Stimulated activated naive CD8-positive, alpha-beta T cell treated with anti-CD3 and anti-CD28 coated beads, Interleukin-15, Interleukin-2, amounts not matched to agents 100 U/mL and 50 U/mL, for 24 hours (primary cell): ENCODE data around the gene OAS2.

Experiments
- ATAC-seq: fragments of 150-1000 bp; cut with Tn5 transposase; one replicate; pipeline ENCODE4 v1.10.0; 2021
- DNase-seq: peaks from one replicate; pipeline ENCODE4 v3.0.0; 2021

OAS2 gene, protein sequence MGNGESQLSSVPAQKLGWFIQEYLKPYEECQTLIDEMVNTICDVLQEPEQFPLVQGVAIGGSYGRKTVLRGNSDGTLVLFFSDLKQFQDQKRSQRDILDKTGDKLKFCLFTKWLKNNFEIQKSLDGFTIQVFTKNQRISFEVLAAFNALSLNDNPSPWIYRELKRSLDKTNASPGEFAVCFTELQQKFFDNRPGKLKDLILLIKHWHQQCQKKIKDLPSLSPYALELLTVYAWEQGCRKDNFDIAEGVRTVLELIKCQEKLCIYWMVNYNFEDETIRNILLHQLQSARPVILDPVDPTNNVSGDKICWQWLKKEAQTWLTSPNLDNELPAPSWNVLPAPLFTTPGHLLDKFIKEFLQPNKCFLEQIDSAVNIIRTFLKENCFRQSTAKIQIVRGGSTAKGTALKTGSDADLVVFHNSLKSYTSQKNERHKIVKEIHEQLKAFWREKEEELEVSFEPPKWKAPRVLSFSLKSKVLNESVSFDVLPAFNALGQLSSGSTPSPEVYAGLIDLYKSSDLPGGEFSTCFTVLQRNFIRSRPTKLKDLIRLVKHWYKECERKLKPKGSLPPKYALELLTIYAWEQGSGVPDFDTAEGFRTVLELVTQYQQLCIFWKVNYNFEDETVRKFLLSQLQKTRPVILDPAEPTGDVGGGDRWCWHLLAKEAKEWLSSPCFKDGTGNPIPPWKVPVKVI

DNA sequence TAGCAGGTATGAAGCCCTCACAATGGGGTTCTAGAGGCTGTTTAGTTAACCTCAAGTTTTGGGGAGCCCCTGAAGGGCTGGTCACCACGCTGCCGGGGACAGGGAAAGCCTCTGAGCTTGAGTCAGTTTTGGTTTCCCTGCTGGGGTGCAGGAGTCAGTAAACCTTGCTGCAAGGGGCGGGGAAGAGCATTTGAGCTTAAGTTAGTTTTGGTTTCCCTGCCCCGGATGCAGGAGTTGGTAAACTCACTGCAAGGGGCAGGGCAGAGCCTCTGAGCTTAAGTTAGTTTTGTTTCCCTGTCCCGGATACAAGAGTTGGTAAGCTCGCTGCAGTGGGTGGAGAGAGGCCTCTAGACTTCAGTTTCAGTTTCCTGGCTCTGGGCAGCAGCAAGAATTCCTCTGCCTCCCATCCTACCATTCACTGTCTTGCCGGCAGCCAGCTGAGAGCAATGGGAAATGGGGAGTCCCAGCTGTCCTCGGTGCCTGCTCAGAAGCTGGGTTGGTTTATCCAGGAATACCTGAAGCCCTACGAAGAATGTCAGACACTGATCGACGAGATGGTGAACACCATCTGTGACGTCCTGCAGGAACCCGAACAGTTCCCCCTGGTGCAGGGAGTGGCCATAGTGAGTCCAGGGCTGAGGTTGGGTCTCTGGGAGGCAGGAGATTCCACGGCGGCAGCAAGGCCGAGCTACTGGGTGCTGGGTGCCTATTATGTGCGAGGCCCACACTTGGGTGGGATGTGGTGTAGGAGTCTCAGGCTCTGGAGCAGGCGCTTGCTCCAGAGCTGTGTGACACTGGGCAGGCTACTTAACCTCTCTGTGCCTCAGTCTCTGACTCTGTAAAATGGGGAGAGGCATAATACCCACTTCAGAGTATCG, at the start of gene OAS2:
OAS2 (plus strand) TSS at position 357 of the 878 bp plus-strand sequence; CDS start at position 447, 90 bp downstream.
- ATAC-seq (peak; percentile 96), DNase-seq (peak; percentile 77)

DNA sequence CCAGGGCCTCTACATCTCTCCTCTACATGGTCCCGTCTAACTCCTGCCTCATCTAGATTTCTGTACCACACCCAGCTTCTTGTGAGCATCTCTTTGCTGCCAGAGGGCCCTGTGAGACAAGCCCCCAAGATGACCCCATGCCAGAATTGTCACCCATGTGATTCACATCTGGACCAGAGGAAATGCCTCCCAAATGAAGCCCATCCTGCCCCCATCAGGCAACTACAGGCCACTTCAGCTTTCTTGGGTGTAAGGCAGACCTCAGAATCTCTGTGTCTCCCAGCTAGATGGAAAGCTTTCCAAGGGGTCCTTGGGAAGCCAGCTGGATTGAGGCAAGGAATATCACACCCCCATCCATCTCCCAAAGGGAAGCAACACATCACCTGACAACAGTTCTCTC, 49.3 kb upstream of the OAS2 start:
- ATAC-seq (no peak), DNase-seq (no peak)

DNA sequence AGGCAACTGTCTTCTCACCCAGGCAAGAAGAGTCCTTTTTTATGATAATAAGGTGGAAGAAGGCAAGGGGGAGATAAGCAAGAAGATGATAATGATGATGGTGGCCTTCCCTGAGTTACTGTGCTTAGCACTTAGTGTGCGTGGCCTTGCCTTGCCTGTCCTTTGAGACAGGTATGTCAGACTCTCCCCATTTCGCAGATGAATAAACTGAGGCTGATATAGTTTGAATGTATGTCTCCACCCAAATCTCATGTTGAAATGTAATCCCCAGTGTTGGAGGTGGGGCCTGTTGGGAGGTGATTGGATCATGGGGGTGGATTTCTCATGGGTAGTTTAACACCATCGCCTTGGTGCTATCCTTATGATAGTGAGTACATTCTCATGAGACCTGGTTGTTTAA, 48.6 kb upstream of the OAS2 start:
- no peak for ATAC-seq

DNA sequence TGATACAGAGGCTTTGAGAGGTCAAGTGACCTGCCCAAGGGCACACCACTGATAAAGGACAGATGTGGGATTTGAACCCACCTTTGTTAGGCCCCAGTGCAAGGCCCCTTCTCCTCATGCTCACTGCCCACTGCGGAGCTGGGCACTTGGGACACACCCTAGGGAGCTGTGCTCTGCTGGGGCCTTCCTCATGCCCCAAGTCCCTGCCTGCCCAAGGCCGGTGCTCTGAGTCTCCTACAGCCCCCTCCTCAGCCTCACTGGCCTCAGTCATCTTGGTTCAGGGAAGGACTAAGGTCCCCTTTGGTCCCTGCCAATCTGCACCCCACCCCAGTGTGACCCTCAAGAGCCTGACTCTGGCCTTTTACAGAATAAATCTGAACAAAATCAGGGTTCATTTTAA, 48.0 kb upstream of the OAS2 start:
- DNase-seq, result no peak
- no peak for ATAC-seq

More for the DNA sequence above, 48.6 kb upstream of the OAS2 start:
- no peak for DNase-seq

DNA sequence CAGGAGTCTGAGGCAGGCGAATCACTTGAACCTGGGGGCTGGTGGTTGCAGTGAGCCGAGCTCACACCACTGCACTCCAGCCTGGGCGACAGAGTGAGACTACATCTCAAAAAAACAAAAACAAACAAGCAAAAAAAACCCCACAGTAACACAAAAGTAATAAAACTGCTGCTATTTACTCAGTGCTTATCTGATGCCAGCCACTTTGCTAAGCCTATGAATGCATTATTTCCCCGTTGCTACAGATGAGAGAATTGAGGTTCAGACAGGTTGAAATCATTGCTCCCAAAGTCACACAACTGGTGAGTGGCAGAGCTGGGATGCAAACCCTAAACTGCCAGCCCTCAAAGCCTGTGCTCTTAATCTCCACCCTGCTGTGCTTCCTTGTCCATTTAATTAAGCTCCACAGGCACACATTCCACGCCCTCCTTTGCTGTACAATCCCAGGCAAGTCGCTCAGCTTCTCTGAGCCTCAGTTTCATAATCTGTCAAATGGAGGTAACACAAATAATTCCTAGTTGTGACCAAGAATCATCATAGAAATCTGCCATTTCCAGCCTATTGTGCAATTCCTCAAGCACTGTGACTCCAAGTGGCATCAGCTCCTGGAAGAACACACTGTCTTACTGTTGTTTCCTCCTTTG, 45.7 kb upstream of the OAS2 start:
- ATAC-seq, result no peak
- no peak for DNase-seq

DNA sequence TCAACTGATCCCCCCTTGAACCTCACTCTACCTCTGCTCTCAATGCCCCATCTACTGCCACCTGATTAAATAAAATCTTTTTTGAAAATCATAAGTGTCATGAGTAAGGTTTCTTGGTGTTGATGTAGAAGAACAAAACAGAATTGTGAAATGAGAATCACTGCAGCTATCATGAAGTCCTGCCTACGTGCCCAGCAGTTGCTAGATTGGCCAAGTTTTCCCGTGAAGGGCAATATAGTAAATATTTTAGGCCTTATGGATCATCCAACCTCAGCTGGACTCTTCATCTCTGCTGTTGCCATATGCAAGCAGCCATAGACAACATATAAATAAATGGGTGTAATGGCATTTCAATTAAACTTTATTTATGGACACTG, 45.2 kb upstream of the OAS2 start:
- ATAC-seq (no peak), DNase-seq (no peak)

DNA sequence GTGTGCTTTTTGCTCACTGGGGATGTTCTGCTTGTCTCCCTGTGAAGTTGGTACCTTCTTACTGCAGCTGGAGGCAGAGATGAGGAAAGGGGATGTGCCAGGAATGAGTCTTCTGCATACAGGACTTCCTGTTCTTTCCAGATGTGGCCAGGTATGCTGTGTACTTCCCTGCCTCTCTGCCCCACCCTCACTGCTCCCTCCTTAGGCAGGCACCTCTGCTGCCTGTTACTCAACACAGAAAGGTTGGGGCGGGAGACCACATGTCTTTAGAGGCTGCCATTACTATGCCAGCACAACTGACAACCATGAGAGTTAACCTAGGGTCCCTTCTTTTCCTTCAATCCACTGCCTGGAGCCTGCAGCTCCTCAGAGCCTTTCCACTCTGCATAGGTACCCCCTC, 42.1 kb upstream of the OAS2 start:
- DNase-seq (no peak), ATAC-seq (no peak)

DNA sequence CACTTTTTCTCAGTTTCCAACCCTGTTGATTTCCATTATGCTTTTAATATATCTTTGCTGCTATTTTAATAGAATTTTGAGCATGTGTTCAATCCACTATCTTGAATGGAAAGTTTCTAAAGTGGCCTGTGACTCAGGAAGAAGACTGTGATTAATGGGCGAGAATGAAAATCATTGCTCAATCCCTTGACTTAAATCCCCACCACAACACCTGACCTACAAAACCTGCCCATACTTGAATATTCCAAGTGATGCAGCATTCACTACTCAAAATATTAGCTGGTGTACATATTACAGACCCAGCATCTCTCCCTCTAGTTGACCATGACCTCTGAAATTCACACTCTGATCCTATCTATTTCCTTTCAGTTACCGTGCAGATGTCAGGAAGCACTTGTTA, 41.4 kb upstream of the OAS2 start:
- no peak for ATAC-seq
- DNase-seq, result no peak

DNA sequence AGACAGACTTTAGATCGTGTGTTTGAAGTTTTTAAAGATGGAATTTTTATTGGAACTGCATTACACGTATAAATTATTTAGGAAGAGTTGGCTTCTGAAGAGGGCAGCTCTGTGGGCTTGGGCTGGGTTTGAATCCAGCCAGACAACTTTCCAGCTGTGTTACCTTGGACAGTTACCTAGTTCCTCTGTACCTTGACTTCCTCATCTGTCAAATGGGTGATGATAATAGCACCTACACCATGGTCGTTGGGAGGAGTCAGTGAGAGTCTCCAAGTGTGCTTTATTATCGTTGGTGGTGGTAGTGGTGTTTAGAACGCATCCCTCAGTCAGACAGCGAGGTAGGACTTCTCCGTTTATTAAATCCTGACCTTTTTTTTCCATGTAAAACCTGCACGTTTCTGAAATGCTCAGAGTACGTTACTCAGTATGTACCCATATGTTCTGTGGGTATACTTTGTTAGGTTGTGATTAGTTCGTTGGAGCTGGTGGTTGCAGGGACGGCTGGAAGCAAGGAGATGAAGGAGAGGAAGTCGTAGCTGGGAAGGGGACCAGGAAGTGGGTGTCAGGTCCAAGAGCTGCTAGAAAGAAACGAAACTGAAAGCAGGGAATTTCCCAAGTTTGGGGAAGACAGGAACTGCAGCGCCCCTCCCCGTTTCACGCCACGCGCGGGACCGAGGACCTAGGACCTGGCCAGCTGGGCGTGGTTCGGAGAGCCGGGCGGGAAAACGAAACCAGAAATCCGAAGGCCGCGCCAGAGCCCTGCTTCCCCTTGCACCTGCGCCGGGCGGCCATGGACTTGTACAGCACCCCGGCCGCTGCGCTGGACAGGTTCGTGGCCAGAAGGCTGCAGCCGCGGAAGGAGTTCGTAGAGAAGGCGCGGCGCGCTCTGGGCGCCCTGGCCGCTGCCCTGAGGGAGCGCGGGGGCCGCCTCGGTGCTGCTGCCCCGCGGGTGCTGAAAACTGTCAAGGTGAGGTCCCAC, 40.3 kb upstream of the OAS2 start, which contains the start of gene OAS3:
OAS3 (plus strand) TSS at position 734 of the 979 bp plus-strand sequence; CDS start at position 791, 57 bp downstream.
- peak; percentile 71 for DNase-seq
- ATAC-seq, result peak; percentile 78

DNA sequence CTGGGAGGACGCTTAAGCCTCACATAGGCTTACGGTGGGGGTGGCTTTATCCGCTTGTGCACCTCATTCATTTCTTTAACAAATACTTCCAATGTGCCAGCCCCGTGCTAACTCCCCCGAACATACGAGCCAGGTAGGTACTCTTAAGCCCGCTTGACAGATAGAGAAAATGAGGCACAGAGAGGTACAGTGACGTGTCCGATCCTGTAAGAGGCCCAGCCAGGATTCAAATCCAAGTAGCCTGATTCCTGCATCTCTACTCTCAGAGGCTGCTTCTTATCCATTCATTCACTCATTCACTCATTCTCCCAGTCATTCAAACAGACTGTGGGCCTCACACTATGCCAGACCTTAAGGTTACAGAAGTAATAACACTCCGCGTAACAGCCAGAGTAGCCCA, 39.6 kb upstream of the OAS2 start:
- ATAC-seq, result no peak
- no peak for DNase-seq

DNA sequence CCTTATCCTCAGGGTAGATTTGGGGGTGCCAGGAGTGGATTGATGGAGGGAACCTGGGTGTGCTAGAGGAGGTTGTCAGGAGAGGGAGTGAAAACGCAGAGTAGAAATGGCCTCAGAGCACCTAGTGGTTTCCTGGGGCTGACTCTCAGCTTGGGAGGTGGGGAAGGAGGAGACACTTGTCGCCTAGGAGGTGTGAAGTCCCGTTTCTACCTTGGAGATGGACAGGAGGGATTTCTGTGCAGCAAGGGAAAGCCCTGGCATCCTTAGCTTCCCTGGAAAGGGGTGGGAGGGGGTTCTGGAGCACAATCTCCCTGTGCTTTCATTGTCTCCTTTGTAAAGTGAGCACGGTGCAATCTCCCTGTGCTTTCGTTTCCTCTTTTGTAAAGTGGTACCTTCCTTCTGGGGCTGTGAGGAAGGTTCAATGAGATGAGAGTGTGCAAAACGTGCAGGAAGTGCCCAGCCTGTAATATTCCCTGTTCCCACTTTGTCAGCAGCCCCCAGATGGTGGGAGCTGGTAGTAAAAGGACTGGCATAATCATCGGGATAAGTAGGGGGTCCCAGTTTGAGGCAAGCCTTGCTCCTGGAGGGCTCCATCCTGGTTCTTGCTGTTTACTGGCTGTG, 38.4 kb upstream of the OAS2 start:
- ATAC-seq (no peak), DNase-seq (peak; percentile 15)

DNA sequence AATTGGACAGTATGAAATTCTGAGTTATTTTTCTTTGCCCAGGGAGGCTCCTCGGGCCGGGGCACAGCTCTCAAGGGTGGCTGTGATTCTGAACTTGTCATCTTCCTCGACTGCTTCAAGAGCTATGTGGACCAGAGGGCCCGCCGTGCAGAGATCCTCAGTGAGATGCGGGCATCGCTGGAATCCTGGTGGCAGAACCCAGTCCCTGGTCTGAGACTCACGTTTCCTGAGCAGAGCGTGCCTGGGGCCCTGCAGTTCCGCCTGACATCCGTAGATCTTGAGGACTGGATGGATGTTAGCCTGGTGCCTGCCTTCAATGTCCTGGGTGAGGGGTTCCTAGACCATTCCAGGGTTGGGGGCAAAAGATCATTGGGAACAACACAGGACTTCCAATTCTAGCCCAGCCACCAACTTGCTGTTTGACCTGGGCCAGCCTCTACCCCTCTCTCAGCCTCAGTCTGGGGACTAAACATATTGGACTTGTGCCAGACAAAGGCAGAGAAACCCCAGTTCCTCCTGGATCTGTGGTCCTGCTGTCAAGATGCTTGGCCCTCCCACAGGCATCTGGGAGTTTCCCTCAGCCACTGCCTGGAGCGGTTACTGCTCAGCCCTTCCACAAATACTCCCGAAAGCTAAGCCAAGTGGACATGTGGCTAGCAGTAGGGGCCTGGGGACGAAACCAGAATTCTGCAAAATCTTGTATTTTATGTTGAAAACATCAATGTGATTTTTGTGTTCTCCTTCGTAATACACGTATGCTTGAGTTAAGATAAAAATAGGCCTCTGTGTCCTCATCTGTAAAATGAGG, 36.6 kb upstream of the OAS2 start:
- DNase-seq (no peak), ATAC-seq (no peak)

DNA sequence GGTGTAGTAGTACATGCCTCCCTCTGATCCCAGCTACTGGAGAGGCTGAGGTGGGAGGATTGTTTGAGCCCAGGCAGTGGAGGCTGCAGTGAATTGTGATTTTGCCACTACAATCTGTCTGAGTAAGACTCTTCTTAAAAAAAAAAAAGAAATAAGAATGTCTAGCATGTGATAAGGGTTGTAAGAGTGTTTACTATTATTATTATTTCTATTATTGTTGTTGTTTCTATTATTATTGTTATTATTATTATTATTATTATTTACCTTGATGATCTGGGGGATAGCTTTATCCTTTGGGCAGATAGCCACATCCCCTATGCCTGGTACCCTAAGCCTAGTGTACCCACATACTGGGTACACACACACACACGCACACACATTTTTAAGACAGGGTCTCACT, 35.7 kb upstream of the OAS2 start:
- no peak for ATAC-seq
- no peak for DNase-seq

DNA sequence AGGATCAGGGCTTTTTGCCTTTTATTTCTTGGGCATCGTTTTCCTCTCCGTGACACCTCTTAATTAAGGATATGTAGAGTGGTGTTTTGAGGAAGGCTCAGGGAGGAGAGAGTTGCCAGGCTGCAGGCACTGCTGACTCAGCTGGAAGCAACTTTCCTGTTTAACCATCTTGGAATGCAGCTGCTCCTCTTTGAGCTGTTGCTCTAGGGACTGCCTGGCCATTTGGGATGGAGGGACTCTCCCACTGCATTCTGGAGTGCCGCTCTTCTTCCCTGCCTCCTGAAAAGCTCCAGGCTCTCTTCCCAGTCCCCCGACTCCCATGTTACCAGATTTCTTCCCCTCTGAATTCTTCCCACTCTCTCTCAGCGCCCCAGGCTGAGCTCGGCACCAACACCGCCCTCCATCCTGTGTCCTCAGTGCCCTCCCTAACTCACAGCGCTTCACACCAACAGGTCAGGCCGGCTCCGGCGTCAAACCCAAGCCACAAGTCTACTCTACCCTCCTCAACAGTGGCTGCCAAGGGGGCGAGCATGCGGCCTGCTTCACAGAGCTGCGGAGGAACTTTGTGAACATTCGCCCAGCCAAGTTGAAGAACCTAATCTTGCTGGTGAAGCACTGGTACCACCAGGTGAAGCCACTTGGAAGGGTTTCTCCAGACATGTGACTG, 34.2 kb upstream of the OAS2 start:
- DNase-seq, result no peak
- no peak for ATAC-seq

DNA sequence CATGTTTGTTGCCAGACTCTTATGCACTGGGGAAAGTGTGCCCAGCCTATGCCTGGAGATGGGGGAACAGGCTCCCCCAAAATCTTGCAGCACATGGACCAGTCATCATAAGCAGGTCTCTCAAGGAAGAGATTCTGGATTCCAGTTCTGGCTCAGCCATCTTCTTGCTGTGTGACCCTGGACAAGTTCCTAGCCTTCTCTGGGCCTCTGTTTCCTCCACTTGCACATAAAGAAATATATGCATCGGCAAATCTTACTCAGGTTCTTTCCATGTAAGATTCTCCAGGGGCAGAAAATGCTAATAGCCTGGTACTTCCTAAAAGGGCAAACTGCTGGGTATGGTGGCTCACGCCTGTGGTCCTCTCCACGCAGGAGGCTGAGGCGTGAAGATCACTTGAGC, 32.8 kb upstream of the OAS2 start:
- no peak for ATAC-seq
- no peak for DNase-seq

DNA sequence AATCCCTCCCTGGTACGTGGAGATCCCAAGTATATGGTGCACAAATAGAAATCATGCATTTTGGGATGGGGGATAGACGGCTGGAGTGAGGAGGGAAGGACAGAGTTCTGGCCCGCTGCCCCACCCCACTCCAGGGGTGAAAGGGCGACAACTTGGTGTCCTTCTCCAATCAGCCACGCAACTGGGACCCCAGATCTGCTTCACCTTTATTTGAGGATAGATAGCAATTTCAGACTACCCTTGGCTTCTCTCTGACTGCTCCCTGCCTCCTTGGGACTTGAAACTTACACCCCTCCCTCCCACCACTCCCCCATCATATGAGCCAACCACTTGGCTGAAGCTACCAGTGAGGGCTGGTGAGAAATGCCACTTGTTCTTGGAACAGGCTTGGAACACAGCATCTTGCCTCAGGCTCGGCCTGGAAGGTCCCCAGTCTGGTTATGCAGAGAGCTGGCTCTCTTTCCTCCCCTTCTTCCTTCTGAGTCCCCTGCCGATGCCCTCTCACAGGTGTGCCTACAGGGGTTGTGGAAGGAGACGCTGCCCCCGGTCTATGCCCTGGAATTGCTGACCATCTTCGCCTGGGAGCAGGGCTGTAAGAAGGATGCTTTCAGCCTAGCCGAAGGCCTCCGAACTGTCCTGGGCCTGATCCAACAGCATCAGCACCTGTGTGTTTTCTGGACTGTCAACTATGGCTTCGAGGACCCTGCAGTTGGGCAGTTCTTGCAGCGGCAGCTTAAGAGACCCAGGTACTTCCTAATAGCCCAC, 31.9 kb upstream of the OAS2 start:
- no peak for ATAC-seq
- DNase-seq, result no peak

DNA sequence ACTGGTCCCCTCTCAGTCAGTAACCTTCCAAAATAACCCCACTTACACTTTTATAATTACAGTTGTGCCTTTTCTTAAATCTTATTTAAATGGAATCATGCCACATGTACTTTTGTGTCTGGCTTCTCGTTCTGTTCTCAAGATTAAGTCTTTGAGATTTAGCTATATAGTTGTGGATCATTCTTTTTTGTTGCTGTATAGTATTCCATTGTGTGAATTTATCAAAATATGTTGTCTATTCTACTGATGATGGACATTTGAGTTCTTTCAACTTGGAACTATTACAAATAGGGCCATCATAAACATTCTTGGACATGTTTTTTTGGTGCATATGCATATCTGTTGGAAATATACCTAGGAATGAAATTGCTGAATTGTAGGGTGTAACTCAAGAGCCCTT, 31.0 kb upstream of the OAS2 start:
- ATAC-seq (no peak), DNase-seq (no peak)

DNA sequence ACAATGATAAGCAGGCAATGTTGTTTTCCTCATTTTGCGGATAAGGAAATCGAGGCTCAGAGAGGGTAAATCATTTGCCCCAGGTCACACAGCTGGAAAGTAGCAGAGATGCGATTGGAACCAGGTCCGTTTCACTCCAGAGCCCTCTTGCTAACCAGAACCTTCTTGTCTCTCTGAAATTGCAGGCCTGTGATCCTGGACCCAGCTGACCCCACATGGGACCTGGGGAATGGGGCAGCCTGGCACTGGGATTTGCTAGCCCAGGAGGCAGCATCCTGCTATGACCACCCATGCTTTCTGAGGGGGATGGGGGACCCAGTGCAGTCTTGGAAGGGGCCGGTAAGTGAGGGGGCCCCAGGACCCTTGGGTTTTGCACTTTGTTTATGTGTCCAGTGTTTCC, 30.6 kb upstream of the OAS2 start:
- DNase-seq, result no peak
- no peak for ATAC-seq
